GM23338 (cell line): ENCODE results near the gene MEAK7. TPM values are rescaled to one million over a fixed set of nuclear protein-coding genes. Genes with fewer than 3 reads are reported as not detected.

Experiments
- ATAC-seq: fragments of 200-7000 bp; cut with Tn5 transposase; 3 replicates; pipeline ENCODE4 v1.9.1; 2020
- DNase-seq: peaks from one replicate; pipeline ENCODE4 v3.0.0-alpha.2; 2015; ENCODE audit warnings: low spot score
- H2AFZ ChIP-seq: fragments of 200-600 bp; sonication (generic); 2 replicates; pipeline ENCODE4 v1.8.0; 2016; ENCODE audit warnings: antibody characterized with exemption, mild to moderate bottlenecking, moderate library complexity
- H3F3A ChIP-seq: fragments of 200-600 bp; sonication (generic); replicated peaks from 2 replicates; pipeline ENCODE4 v1.8.0; 2017; ENCODE audit warnings: antibody characterized with exemption, mixed run types, low read depth
- H3K27ac ChIP-seq: fragments of 200-600 bp; sonication (generic); 2 replicates; pipeline ENCODE4 v1.6.1; 2016; ENCODE audit warnings: low read depth
- H3K27me3 ChIP-seq: fragments of 200-600 bp; sonication (generic); 2 replicates; pipeline ENCODE4 v1.8.0; 2016; ENCODE audit warnings: mild to moderate bottlenecking, mixed run types, moderate library complexity; ENCODE audit not compliant: insufficient read depth
- H3K36me3 ChIP-seq: fragments of 200-600 bp; sonication (generic); 2 replicates; pipeline ENCODE4 v1.8.0; 2016; ENCODE audit warnings: mild to moderate bottlenecking; ENCODE audit not compliant: insufficient read depth
- H3K4me1 ChIP-seq: fragments of 200-600 bp; sonication (generic); 2 replicates; pipeline ENCODE4 v1.8.0; 2016; ENCODE audit warnings: mild to moderate bottlenecking, moderate library complexity; ENCODE audit not compliant: insufficient read depth
- H3K4me2 ChIP-seq: fragments of 200-600 bp; sonication (generic); 2 replicates; pipeline ENCODE4 v1.7.1; 2017; ENCODE audit warnings: mixed run types
- H3K4me3 ChIP-seq: fragments of 200-600 bp; sonication (generic); 2 replicates; pipeline ENCODE4 v1.6.1; 2016; ENCODE audit warnings: mixed run types
- H3K79me2 ChIP-seq: fragments of 200-600 bp; sonication (generic); replicated peaks from 2 replicates; pipeline ENCODE4 v1.8.0; 2017; ENCODE audit warnings: mild to moderate bottlenecking; ENCODE audit not compliant: insufficient read depth
- H3K9me2 ChIP-seq: fragments of 200-600 bp; sonication (generic); 2 replicates; pipeline ENCODE4 v1.8.0; 2017; ENCODE audit not compliant: insufficient read depth
- H4K20me1 ChIP-seq: fragments of 200-600 bp; sonication (generic); replicated peaks from 2 replicates; pipeline ENCODE4 v1.8.0; 2017; ENCODE audit warnings: mild to moderate bottlenecking; ENCODE audit not compliant: insufficient read depth
- H3K27ac Mint-ChIP-seq: 2 replicates; pipeline ENCODE4 v1.8.0; 2020; ENCODE audit warnings: inconsistent platforms, mild to moderate bottlenecking, moderate library complexity, mixed read lengths
- H3K27me3 Mint-ChIP-seq: 3 replicates; pipeline ENCODE4 v1.8.0; 2022; ENCODE audit warnings: low read depth, mild to moderate bottlenecking, moderate library complexity, mixed read lengths, inconsistent platforms; ENCODE audit not compliant: insufficient read depth, poor library complexity
- H3K36me3 Mint-ChIP-seq: 3 replicates; pipeline ENCODE4 v1.8.0; 2021; ENCODE audit warnings: low read depth, mild to moderate bottlenecking, inconsistent platforms, moderate library complexity, mixed read lengths
- H3K4me1 Mint-ChIP-seq: 3 replicates; pipeline ENCODE4 v1.8.0; 2020; ENCODE audit warnings: mild to moderate bottlenecking, inconsistent platforms, mixed read lengths
- H3K4me3 Mint-ChIP-seq: 3 replicates; pipeline ENCODE4 v1.8.0; 2021; ENCODE audit warnings: moderate library complexity, mild to moderate bottlenecking, inconsistent platforms, mixed read lengths
- H3K9me3 Mint-ChIP-seq: 3 replicates; pipeline ENCODE4 v1.8.0; 2020; ENCODE audit warnings: moderate library complexity, mild to moderate bottlenecking, inconsistent platforms, mixed read lengths
- CREB1 ChIP-seq: fragments of 250-450 bp; sonication (Bioruptor Pico); IDR thresholded peaks from 2 replicates; pipeline ENCODE4 v1.5.0; 2020; ENCODE audit warnings: low read depth, mild to moderate bottlenecking, moderate library complexity
- CTCF ChIP-seq, 2 experiments: fragments of 200-600 bp in 1 of 2; sonication (generic) in 1 of 2; conservative IDR thresholded peaks; 2 replicates each; pipeline versions ENCODE4 v1.5.1 to v1.6.1; 2016 to 2017; ENCODE audit warnings: antibody characterized with exemption in 2 of 2, low read depth in 2 of 2, mild to moderate bottlenecking in 2 of 2, moderate library complexity in 1 of 2
- ETS1 ChIP-seq: IDR thresholded peaks from 2 replicates; pipeline ENCODE4 v1.6.1; 2016; ENCODE audit warnings: antibody characterized with exemption
- EZH2phosphoT487 ChIP-seq: fragments of 200-600 bp; sonication (generic); IDR thresholded peaks from one replicate; pipeline ENCODE4 v1.8.1; 2018; ENCODE audit warnings: antibody characterized with exemption; ENCODE audit not compliant: unreplicated experiment
- JUNB ChIP-seq: IDR thresholded peaks from one replicate; pipeline ENCODE4 v1.6.1; 2016; ENCODE audit warnings: antibody characterized with exemption; ENCODE audit not compliant: unreplicated experiment
- POLR2AphosphoS5 ChIP-seq: IDR thresholded peaks from 2 replicates; pipeline ENCODE4 v1.6.1; 2016; ENCODE audit warnings: antibody characterized with exemption, low read depth
- STAT1 ChIP-seq: IDR thresholded peaks from one replicate; pipeline ENCODE4 v1.6.1; 2016; ENCODE audit warnings: antibody characterized with exemption; ENCODE audit not compliant: unreplicated experiment
- ZNF114 ChIP-seq: fragments of 250-450 bp; sonication (Bioruptor Pico); IDR thresholded peaks from 2 replicates; pipeline ENCODE4 v1.5.0; 2020; ENCODE audit warnings: mild to moderate bottlenecking, moderate library complexity
- ZNF331 ChIP-seq: fragments of 250-450 bp; sonication (Bioruptor Pico); IDR thresholded peaks from 2 replicates; pipeline ENCODE4 v1.5.0; 2020; ENCODE audit warnings: low read depth, mild to moderate bottlenecking, moderate library complexity
- polyA plus RNA-seq: library from polyadenylated mRNA; unstranded; fragments of >200 nt; fragmentation: Nextera tagmentation; extraction: Ambion mirVana; gene quantifications from 2 replicates; pipeline ENCODE4 v1.2.1, GENCODE V29; 2016
- total RNA-seq: library from RNA; depleted of rRNA; stranded (reverse); fragments of >200 nt; shearing (Covaris generic); gene quantifications from 2 replicates; pipeline ENCODE4 v1.2.3, GENCODE V29; 2014

The MEAK7 gene
- total and polyA plus RNA-seq, 2 experiments from 2014 or later = 7.5 to 17.2 TPM

GRCh38 chr16:84496991-84497390, 7.5 kb downstream of the MEAK7 start:
- no peaks in the 10 kb centered on the region for H3K4me1 ChIP-seq
- no peak for DNase-seq
- H3K36me3 ChIP-seq = peaks cover 26% of the 10 kb centered on the region
- Mint-ChIP-seq H3K36me3 (peaks cover 57% of the 10 kb centered on the region), H3K4me3 (no peak overlapping the region), H3K4me1 (peaks cover 2% of the 10 kb centered on the region; the same call in 1 of the 3 replicates), H3K27me3 (peaks cover 7% of the 10 kb centered on the region), H3K9me3 (peaks cover 25% of the 10 kb centered on the region), H3K27ac (no peak overlapping the region)
- H3K79me2 ChIP-seq = no peaks in the 10 kb centered on the region
- H3K27ac ChIP-seq = no peak overlapping the region
- H3F3A ChIP-seq = no peaks in the 10 kb centered on the region
- no peaks in the 10 kb centered on the region; the same call in none of the 2 replicates for H4K20me1 ChIP-seq
- ATAC-seq = no peak
- no peak for TF ChIP-seq EZH2phosphoT487
- TF ChIP-seq JUNB = no peak
- TF ChIP-seq CTCF (conservative IDR thresholded peaks at IDR 0.05; ENCODE audit: low read depth in 2 of 2) = no peak
- TF ChIP-seq CREB1 = no peak
- TF ChIP-seq ZNF331 (CRISPR knock-in tag) = no peak
- TF ChIP-seq POLR2AphosphoS5 = no peak
- TF ChIP-seq ZNF114 = no peak
- H3K4me3 ChIP-seq = no peak overlapping the region
- no peaks in the 10 kb centered on the region for H3K27me3 ChIP-seq
- H3K9me2 ChIP-seq = no peaks in the 10 kb centered on the region
- H2AFZ ChIP-seq = no peak overlapping the region
- H3K4me2 ChIP-seq = no peak overlapping the region

GRCh38 chr16:84495506-84495905, 9.0 kb downstream of the MEAK7 start:
- no peaks in the 10 kb centered on the region; the same call in none of the 2 replicates for H4K20me1 ChIP-seq
- no peaks in the 10 kb centered on the region for H3K4me1 Mint-ChIP-seq
- DNase-seq (no peak), ATAC-seq (no peak)
- no peak for TF ChIP-seq ZNF114
- no peaks in the 10 kb centered on the region for H3F3A ChIP-seq
- no peak overlapping the region for H3K27ac ChIP-seq
- no peak overlapping the region for H3K4me3 ChIP-seq
- H3K27ac Mint-ChIP-seq = no peak overlapping the region
- H3K79me2 ChIP-seq = no peaks in the 10 kb centered on the region
- H3K36me3 ChIP-seq = peaks cover 26% of the 10 kb centered on the region
- no peak overlapping the region for H3K4me2 ChIP-seq
- no peaks in the 10 kb centered on the region for H3K9me2 ChIP-seq
- H2AFZ ChIP-seq = no peak overlapping the region
- peaks cover 30% of the 10 kb centered on the region for H3K9me3 Mint-ChIP-seq
- peaks cover 72% of the 10 kb centered on the region for H3K36me3 Mint-ChIP-seq
- no peak overlapping the region for H3K4me3 Mint-ChIP-seq
- H3K27me3 ChIP-seq = no peaks in the 10 kb centered on the region
- H3K27me3 Mint-ChIP-seq = peaks cover 6% of the 10 kb centered on the region
- no peaks in the 10 kb centered on the region for H3K4me1 ChIP-seq

GRCh38 chr16:84489131-84489530, 15.3 kb downstream of the MEAK7 start:
- no peak overlapping the region for H2AFZ ChIP-seq
- no peak overlapping the region for H3K4me3 ChIP-seq
- H3K27me3 ChIP-seq = no peaks in the 10 kb centered on the region
- H3K4me1 ChIP-seq = no peaks in the 10 kb centered on the region
- H3K9me3 Mint-ChIP-seq = peaks cover 18% of the 10 kb centered on the region
- peaks cover 45% of the 10 kb centered on the region for H3K36me3 Mint-ChIP-seq
- H3K27me3 Mint-ChIP-seq = peaks cover 4% of the 10 kb centered on the region
- H4K20me1 ChIP-seq = no peaks in the 10 kb centered on the region; the same call in 1 of the 2 replicates
- H3K9me2 ChIP-seq = no peaks in the 10 kb centered on the region
- H3K4me1 Mint-ChIP-seq = no peaks in the 10 kb centered on the region
- H3K79me2 ChIP-seq = no peaks in the 10 kb centered on the region
- DNase-seq (no peak), ATAC-seq (no peak)
- H3K27ac Mint-ChIP-seq = no peak overlapping the region
- no peaks in the 10 kb centered on the region for H3F3A ChIP-seq
- H3K4me3 Mint-ChIP-seq = no peak overlapping the region
- TF ChIP-seq STAT1 = no peak
- no peak for TF ChIP-seq ETS1
- no peak for TF ChIP-seq CREB1
- TF ChIP-seq JUNB = no peak
- no peak overlapping the region for H3K27ac ChIP-seq
- H3K4me2 ChIP-seq = no peak overlapping the region
- H3K36me3 ChIP-seq = peaks cover 13% of the 10 kb centered on the region
